ENCODE measurements around the gene HEATR5B.

HEATR5B gene

DNA sequence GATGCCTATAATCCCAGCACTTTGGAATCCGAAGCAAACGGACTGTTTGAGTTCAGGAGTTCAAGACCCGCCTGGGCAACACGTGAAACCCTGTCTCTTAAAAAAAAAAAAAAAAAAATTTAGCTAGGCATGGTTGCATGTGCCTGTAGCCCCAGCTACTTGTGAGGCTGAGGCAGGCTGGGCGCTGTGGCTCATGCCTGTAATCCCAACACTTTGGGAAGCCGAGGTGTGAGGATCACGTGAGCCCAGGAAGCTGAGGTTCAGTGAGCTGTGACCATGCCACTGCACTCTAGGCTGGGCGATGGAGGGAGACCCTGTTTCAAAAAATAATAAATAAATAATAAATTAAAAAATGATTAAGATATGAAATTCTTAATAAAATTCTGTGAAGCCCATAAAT lies 108.9 kb downstream of the HEATR5B start:
- H3K36me3 ChIP-seq (ENCODE audit: insufficient read depth) = no peaks in the 10 kb centered on the region
- H4K20me1 ChIP-seq (ENCODE audit: insufficient read depth) = no peaks in the 10 kb centered on the region
- no peak overlapping the region for H3K4me2 ChIP-seq
- H3K9ac ChIP-seq = no peak overlapping the region
- no peaks in the 10 kb centered on the region for H3K4me1 ChIP-seq (ENCODE audit: low read depth, poor library complexity, severe bottlenecking)
- H3K27ac ChIP-seq = no peak overlapping the region
- no peak overlapping the region for H3K4me3 ChIP-seq (IDR thresholded peaks at IDR 0.05; ENCODE audit: insufficient read depth, low read depth, low read length)
- TF ChIP-seq, protein P1, sequence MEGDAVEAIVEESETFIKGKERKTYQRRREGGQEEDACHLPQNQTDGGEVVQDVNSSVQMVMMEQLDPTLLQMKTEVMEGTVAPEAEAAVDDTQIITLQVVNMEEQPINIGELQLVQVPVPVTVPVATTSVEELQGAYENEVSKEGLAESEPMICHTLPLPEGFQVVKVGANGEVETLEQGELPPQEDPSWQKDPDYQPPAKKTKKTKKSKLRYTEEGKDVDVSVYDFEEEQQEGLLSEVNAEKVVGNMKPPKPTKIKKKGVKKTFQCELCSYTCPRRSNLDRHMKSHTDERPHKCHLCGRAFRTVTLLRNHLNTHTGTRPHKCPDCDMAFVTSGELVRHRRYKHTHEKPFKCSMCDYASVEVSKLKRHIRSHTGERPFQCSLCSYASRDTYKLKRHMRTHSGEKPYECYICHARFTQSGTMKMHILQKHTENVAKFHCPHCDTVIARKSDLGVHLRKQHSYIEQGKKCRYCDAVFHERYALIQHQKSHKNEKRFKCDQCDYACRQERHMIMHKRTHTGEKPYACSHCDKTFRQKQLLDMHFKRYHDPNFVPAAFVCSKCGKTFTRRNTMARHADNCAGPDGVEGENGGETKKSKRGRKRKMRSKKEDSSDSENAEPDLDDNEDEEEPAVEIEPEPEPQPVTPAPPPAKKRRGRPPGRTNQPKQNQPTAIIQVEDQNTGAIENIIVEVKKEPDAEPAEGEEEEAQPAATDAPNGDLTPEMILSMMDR (conservative IDR thresholded peaks at IDR 0.05; ENCODE audit: low read depth, low read length) = no peak
- H2AFZ ChIP-seq (ENCODE audit: low read depth) = no peak overlapping the region
- H3K79me2 ChIP-seq (ENCODE audit: insufficient read depth, low read depth) = no peaks in the 10 kb centered on the region
- no peaks in the 10 kb centered on the region for H3K27me3 ChIP-seq (ENCODE audit: insufficient read depth, low read depth)

DNA sequence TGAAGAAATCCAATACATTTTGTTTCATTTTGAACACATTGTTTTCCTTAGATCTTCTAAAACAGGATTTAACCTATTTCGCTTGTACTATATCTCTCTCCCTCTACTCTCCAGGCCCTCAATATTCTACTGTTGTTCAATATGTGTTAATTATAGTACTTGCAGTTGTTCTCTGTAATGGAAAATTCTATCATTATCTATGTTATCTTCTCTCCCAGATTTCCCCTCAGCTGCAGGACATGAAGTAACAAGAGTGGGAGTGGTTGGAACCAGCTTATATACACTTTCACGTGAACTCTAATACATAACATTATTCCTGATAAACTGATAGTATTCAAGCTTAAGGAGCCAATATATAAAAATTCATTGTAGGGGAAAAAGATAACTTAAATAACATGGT lies 110.9 kb downstream of the HEATR5B start:
- no peak overlapping the region for H2AFZ ChIP-seq (ENCODE audit: low read depth)
- TF ChIP-seq, protein P1 (conservative IDR thresholded peaks at IDR 0.05; ENCODE audit: low read depth, low read length) = no peak
- H3K27ac ChIP-seq = no peak overlapping the region
- no peaks in the 10 kb centered on the region for H3K36me3 ChIP-seq (ENCODE audit: insufficient read depth)
- no peaks in the 10 kb centered on the region for H4K20me1 ChIP-seq (ENCODE audit: insufficient read depth)
- no peaks in the 10 kb centered on the region for H3K79me2 ChIP-seq (ENCODE audit: insufficient read depth, low read depth)
- H3K4me2 ChIP-seq = no peak overlapping the region
- no peaks in the 10 kb centered on the region for H3K27me3 ChIP-seq (ENCODE audit: insufficient read depth, low read depth)
- no peaks in the 10 kb centered on the region for H3K4me1 ChIP-seq (ENCODE audit: low read depth, poor library complexity, severe bottlenecking)
- H3K4me3 ChIP-seq (IDR thresholded peaks at IDR 0.05; ENCODE audit: insufficient read depth, low read depth, low read length) = no peak overlapping the region
- no peak overlapping the region for H3K9ac ChIP-seq

DNA sequence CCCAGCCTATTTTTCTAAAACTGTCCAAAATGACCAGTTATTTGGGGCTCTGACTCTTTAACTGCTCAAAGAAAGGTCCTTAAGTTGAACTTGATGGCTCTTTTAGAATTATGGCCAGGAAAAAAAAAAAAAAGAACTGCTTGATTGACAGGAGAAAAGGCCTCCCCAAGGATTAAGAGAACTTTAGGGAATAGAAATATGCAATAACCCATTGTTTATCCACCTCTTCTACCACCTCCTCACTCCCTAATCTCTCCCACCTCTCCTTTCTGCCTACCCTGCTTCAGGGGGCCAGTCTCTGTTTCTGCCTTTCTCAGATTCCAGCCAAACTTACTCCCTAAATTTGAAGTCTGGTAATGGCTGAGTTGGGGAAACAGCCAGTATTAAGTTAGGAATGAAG lies 112.2 kb downstream of the HEATR5B start:
- TF ChIP-seq, protein P1 (conservative IDR thresholded peaks at IDR 0.05; ENCODE audit: low read depth, low read length) = no peak
- H3K36me3 ChIP-seq (ENCODE audit: insufficient read depth) = no peaks in the 10 kb centered on the region
- H3K79me2 ChIP-seq (ENCODE audit: insufficient read depth, low read depth) = no peaks in the 10 kb centered on the region
- H2AFZ ChIP-seq (ENCODE audit: low read depth) = no peak overlapping the region
- no peak overlapping the region for H3K9ac ChIP-seq
- no peak overlapping the region for H3K4me2 ChIP-seq
- no peaks in the 10 kb centered on the region for H4K20me1 ChIP-seq (ENCODE audit: insufficient read depth)
- no peak overlapping the region for H3K27ac ChIP-seq
- H3K4me1 ChIP-seq (ENCODE audit: low read depth, poor library complexity, severe bottlenecking) = peaks cover 8% of the 10 kb centered on the region
- no peaks in the 10 kb centered on the region for H3K27me3 ChIP-seq (ENCODE audit: insufficient read depth, low read depth)
- no peak overlapping the region for H3K4me3 ChIP-seq (IDR thresholded peaks at IDR 0.05; ENCODE audit: insufficient read depth, low read depth, low read length)

DNA sequence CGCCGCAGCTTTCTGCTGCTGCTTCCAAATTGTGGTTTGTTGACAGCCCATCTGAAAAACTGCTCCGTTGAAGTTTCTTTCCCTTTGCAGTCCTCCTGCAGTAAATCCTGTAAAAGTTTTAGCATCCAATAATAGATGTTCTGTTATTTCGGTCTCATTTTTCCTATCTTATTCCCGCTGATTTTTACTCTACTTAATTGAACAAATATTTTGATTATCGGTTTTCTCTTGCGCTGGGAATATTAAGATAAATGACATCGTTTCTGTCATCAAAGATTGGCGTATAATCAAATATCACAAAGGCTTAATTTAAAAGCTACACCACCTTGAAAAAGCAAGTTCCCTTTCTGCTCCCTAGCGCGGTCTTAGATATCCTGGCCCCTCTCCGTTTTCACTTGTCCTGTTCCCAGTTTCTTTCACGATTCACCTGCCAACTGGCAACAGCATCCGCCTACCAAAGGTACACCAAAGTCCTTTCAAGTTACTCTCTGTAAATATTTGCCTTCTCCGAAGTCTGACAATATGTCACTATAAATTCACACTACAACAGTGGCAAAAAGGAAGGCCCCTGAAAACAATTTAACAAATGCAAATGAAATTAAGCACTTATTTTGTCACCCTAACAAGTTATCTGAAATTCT lies 116.8 kb downstream of the HEATR5B start:
- TF ChIP-seq, protein P1 (conservative IDR thresholded peaks at IDR 0.05; ENCODE audit: low read depth, low read length) = no peak

More for the DNA sequence above, 116.8 kb downstream of the HEATR5B start:
- peak overlapping the region; percentile 82 for H3K4me3 ChIP-seq (IDR thresholded peaks at IDR 0.05; ENCODE audit: insufficient read depth, low read depth, low read length)
- H2AFZ ChIP-seq (ENCODE audit: low read depth) = peak overlapping the region; percentile 94
- H3K27ac ChIP-seq = peak overlapping the region; percentile 72
- peak overlapping the region; percentile 72 for H3K4me2 ChIP-seq
- no peaks in the 10 kb centered on the region for H3K36me3 ChIP-seq (ENCODE audit: insufficient read depth)
- peak overlapping the region; percentile 75 for H3K9ac ChIP-seq
- no peaks in the 10 kb centered on the region for H4K20me1 ChIP-seq (ENCODE audit: insufficient read depth)
- peaks cover 13% of the 10 kb centered on the region; the same call in 1 of the 2 replicates for H3K79me2 ChIP-seq (ENCODE audit: insufficient read depth, low read depth)
- H3K27me3 ChIP-seq (ENCODE audit: insufficient read depth, low read depth) = no peaks in the 10 kb centered on the region
- H3K4me1 ChIP-seq (ENCODE audit: low read depth, poor library complexity, severe bottlenecking) = peaks cover 22% of the 10 kb centered on the region
